ENCODE data around the gene SUSD4.

GRCh38 chr1:223308136-223308535 lies 55.8 kb downstream of the SUSD4 start:
- TF ChIP-seq POLR2A (IDR thresholded peaks at IDR 0.05): no peak
- TF ChIP-seq CTCF (IDR thresholded peaks at IDR 0.05): no peak
